GM18867 (cell line): ENCODE data around the gene CNTRL.
"Not testable (repeated sequence)": the region's sequence is repeated elsewhere in the genome, so short reads cannot be mapped to it uniquely, and the experiment has no call there.

Experiments
- ATAC-seq: cut with Tn5 transposase; IDR thresholded peaks from one replicate; pipeline ENCODE4 v1.9.1; 2021; ENCODE audit warnings: mild to moderate bottlenecking, moderate library complexity; ENCODE audit not compliant: unreplicated experiment

CNTRL gene, protein sequence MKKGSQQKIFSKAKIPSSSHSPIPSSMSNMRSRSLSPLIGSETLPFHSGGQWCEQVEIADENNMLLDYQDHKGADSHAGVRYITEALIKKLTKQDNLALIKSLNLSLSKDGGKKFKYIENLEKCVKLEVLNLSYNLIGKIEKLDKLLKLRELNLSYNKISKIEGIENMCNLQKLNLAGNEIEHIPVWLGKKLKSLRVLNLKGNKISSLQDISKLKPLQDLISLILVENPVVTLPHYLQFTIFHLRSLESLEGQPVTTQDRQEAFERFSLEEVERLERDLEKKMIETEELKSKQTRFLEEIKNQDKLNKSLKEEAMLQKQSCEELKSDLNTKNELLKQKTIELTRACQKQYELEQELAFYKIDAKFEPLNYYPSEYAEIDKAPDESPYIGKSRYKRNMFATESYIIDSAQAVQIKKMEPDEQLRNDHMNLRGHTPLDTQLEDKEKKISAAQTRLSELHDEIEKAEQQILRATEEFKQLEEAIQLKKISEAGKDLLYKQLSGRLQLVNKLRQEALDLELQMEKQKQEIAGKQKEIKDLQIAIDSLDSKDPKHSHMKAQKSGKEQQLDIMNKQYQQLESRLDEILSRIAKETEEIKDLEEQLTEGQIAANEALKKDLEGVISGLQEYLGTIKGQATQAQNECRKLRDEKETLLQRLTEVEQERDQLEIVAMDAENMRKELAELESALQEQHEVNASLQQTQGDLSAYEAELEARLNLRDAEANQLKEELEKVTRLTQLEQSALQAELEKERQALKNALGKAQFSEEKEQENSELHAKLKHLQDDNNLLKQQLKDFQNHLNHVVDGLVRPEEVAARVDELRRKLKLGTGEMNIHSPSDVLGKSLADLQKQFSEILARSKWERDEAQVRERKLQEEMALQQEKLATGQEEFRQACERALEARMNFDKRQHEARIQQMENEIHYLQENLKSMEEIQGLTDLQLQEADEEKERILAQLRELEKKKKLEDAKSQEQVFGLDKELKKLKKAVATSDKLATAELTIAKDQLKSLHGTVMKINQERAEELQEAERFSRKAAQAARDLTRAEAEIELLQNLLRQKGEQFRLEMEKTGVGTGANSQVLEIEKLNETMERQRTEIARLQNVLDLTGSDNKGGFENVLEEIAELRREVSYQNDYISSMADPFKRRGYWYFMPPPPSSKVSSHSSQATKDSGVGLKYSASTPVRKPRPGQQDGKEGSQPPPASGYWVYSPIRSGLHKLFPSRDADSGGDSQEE (N-terminal part only)

DNA sequence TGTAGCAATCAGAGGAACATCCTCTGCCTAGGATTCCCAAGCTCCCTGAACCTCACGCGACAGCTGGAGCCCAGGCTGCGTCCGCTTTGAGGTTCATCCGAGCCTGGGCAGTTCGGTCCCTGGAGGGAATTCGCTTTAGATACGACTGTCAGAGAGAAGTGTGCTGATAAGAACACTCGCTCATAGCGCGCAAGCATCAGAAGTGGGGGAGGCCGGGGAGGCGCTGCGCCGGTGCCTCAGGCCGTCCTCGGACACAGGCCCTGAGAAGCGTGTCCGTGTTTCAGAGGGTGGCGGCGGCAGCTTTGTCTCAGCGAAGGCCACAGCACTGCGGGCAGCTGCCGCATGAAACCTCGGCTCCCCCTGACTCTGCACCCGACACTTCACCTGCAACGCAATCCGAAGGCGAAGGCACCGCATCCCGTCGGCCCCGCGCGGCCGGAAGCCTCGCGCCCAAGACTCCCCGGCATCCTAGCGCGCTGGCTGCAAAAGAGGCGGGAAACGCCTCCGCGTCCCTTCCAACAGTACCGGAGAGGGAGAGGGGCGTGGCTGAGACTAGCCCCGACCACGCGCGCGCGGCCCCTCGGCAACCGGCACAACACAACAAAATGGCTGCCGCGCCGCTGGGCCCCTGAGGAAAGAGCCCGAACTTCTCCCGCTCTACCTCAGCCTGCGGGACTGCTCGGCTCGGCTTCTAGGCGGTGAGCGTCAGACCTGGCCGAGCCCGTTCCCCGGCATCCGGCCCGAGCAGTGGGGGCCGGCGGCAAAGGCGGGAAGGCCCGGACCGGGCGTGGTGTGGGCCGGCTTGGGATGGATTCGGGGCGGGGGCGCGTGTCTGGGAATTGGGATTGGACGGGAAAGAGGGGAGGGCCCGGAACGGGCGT, at the start of gene CNTRL:
Gene CNTRL, plus strand, starts transcription at position 586 of the 881 bp plus-strand sequence. CDS start 13,372 bp downstream, outside the sequence.
- peak; percentile 61 for ATAC-seq

DNA sequence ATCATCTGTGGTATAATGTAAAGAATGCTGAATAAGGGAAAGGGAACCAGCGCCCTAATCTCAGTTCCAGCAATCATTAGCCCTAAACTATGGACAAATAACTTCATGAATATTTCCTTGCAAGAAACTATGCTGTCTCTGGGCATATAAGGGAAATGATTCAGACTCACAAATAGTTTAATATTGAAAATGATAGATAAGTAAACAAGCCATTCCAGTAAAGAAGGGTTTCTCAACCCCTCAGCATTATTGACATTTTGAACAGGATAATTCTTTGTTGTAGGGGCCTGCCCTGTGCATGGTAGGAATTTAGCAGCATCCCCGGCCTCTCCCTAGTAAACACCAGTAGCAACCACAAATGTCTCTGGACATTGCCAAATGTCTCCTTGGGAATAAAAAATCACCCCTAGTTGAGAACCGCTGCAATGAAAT, 48.5 kb upstream of the CNTRL start:
- no peak for ATAC-seq

- ATAC-seq = no peak
Observed at GRCh38 chr9:121026768-121027167, 48.0 kb upstream of the CNTRL start.

GRCh38 chr9:121028285-121028684, 46.5 kb upstream of the CNTRL start:
- not testable (repeated sequence) for ATAC-seq

DNA sequence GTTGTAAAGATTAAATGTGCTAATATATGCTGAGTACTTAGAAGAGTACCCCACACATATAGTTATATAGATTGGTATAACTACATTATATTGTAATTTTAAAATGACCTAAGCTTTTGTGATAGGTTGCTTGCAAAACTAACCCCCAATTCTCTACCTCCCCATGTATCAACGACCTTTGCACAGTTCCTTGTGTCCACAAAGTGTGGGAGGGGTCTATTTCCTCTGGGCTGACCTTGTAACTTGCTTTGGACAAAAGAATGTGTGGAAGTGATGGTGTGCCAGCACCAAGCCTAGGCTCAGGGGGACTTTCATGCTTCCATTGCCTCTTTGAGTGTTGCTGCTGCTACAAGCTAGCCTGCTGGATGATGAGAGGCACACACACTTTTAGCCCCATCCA, 45.3 kb upstream of the CNTRL start:
- ATAC-seq = no peak

DNA sequence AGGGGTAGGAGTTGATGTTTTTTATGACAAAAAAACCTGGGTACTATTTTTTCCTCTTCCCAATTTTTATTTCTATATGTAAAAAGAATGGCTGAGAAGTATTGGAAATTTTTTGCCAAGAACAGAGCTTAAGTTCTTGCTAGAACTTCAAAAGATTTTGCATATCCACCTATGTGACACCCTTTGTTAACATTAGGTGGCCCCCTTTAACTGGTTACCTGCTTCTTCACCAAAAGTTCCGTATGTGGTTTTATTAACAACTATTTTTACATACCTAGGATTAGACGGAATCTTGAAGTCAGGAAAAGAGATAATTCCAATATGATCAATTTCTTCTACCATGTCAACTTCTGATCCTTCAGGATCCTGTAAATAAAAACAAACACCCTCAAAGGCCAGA, 40.2 kb upstream of the CNTRL start:
- no peak for ATAC-seq

- not testable (repeated sequence) for ATAC-seq
Observed at GRCh38 chr9:121035717-121036116, 39.0 kb upstream of the CNTRL start.

DNA sequence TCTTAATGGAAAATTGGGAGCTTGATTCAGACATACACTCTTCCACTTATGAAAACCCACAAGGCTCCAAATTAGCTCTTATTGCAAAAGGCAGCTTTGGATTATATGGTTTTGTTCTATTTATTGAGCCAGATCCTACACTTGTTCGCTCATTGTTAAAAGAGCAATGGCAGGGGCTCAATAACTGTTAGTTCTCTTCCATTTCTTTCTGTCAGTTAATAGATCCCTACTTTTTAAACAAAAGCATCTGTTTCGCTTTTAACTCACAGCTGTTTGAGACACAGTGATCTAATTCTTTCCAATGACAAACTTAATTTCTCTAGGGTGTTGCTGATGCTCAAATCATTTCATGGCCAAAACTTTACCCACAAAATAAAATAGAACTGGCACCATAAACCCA, 36.4 kb upstream of the CNTRL start:
- ATAC-seq = no peak

DNA sequence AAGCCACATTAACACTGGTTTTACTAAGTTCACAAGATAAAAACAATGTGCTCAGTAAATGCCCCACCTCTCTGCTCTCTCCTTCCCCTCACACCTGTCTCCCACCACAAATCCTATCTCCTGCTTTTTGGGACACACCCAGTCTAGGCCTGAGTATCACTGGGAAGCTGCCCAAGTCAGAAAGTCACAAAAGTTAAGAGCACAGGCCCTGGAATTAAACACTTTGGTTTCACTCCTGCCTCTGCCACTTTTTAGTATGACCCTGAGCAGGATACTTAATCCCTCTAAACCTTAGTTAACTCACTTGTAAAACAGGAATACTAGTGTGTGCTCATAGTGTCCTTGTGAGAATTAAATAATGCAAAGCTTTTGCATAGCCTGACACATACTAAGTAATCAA, 36.0 kb upstream of the CNTRL start:
- ATAC-seq = no peak

DNA sequence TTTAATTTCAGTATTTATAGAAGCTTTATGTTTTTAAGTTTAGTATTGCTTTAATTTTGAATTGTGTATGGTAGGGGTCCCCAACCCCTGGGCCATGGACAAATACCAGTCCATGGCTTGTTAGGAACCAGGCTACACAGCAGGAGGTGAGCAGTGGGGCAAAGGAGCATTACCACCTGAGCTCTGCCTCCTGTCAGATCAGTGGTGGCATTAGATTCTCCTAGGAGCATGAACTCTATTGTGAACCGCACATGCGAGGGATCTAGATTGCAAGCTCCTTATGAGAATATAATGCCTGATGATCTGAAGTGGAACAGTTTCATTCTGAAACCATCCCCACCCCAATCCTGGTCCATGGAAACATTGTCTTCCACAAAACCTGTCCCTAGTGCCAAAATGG, 26.6 kb upstream of the CNTRL start:
- no peak for ATAC-seq

- ATAC-seq = no peak
Observed at GRCh38 chr9:121048618-121049017, 26.1 kb upstream of the CNTRL start.

DNA sequence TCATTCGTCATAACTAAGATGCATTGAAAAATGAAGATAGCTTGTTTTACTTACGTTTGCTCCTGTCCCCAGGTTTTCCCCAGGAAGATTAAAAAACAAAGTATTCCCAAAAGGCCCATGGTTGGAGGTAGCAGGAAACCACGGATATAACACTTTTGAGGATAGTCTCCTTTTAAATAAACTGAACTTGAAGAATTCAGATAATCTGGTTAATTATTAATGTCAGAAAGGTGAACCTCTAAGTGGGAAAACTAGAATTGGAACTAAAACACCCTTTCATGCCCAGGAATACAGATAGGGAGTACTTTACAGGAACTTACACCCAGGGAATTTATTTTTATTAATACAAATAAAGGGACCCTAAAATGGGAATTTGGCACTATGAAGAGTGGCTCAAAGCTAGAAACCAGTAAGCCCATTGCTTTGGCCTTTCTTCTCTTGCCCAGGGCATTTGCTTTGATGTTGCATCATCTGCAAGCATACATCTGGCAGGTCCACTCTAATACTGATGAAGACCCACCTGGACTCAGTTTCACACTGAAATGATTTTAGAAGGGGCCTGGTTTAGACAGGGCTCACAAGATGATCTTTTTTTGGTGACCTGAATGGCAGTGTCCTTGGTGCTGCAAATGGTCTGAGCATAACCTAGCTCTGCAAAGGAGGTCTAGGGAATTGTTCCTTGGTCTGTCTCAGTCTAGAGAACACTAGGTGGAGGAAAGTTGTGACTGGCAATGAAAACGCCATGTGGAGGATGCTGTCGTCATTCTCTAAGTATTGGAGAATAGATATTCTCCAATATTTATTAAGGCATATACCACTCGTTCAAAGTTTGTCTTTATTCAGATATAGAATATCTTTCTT, 24.4 kb upstream of the CNTRL start, which contains the start of gene C5:
Gene C5, minus strand, starts transcription at position 148 of the 861 bp plus-strand sequence. Its CDS starts 29 bp downstream, at position 119.
- no peak for ATAC-seq

DNA sequence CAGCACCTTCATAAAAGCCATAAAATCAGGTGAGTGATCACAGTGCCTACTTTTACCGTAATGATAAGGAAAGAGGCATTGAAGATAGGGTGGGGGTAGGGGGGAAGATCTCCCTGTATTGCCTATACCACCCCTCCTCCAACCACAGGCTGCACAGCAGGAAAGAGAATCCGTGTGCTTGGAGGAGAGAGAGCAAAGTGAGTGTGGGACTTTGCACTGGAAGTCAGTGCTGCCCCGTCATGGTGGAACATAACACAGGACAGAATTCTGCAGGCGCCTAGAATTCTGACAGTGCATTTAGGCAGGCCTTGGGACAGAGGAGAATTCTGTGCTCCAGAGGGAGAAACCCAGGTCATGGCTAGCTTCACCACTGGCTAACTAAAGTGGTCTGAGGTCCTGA, 21.2 kb upstream of the CNTRL start:
- ATAC-seq = no peak

GRCh38 chr9:121055642-121056143, 19.1 kb upstream of the CNTRL start:
- ATAC-seq = no peak

GRCh38 chr9:121057821-121058220, 16.9 kb upstream of the CNTRL start:
- no peak for ATAC-seq

GRCh38 chr9:121059513-121059912, 15.2 kb upstream of the CNTRL start:
- ATAC-seq = no peak

GRCh38 chr9:121059998-121060636, 14.6 kb upstream of the CNTRL start:
- no peak for ATAC-seq

DNA sequence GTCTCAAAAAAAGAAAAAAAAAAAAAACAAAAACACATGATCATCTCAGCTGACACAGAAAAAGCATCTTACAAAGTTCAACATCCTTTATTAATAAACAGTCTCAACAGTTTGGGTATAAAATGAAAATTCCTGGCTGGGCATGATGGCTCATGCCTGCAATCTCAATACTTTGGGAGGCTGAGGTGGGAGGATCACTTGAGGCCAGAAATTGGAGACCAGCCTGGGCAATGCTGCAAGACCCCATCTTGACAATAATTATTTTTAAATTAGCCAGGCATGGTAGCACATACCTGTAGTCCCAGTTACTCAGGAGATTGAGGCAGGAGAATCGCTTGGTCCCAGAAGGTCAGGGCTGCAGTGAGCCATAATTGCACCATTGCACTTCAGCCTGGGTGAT, 7.9 kb upstream of the CNTRL start:
- no peak for ATAC-seq
